OCI-LY7 (cell line): ENCODE measurements around the gene GABRR2.

Source experiments
- CTCF ChIP-seq: fragments of 200-600 bp; sonication (generic); conservative IDR thresholded peaks from 2 replicates; pipeline ENCODE4 v1.5.1; 2014; ENCODE audit warnings: mild to moderate bottlenecking, antibody characterized with exemption, low read length, moderate library complexity, mixed read lengths
- EZH2phosphoT487 ChIP-seq: fragments of 200-600 bp; sonication (generic); IDR thresholded peaks from 2 replicates; pipeline ENCODE4 v1.6.1; 2018; ENCODE audit warnings: low read depth, borderline replicate concordance, mild to moderate bottlenecking, mixed run types, antibody characterized with exemption, low read length, moderate library complexity, mixed read lengths

DNA sequence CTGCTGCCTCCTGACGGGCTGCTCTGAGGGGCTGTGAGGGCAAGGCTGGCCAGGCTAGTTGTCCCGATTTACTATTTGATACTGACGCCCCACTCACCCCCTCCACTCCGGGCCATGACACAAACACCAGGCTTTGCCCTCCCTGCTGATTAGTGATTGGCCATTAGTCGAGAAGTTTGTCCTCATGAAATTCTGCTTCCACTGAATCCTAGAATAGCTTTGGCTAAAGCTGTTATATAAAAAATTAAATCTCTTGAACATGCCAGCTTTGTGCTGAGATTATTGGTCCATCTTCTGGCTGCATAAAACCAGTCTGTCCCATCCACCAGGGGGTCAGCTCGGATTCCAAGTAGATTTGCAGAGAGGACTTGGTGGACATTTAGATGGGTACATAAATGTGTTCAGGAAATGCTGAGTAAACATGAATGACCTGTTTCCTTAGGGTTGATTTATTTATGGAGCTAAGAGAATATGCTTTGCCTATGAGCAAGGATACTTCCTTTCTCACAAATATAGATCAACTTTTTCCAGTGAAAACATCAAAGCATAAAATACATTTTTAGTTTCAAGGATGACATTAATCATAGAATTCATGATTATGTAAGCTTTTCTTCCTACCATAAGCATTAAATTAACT lies at the start of gene GABRR2:
- TF ChIP-seq CTCF (no peak), EZH2phosphoT487 (no peak)
